Naive thymus-derived CD4-positive, alpha-beta T cell (primary cell): ENCODE data around the gene DTD1. TPM values are rescaled to one million over a fixed set of nuclear protein-coding genes. Genes with fewer than 3 reads are reported as not detected.

Experiments used
- ATAC-seq: fragments of 150-1000 bp; cut with Tn5 transposase; 2 replicates; pipeline ENCODE4 v1.10.0; 2021; ENCODE audit warnings: mild to moderate bottlenecking, moderate library complexity
- CTCF ChIA-PET: fragments of 350-600 bp; sonication (Branson Sonifier 250); formaldehyde crosslinking; loops from one replicate; lab custom pipeline; 2021; ENCODE audit warnings: antibody characterized with exemption; lab: Charles Lee
- POLR2A ChIA-PET: fragments of 350-600 bp; sonication (Branson Sonifier 250); formaldehyde crosslinking; loops from one replicate; lab custom pipeline; 2021; ENCODE audit warnings: antibody characterized with exemption, inconsistent platforms; lab: Charles Lee
- DNase-seq, 9 donors: peaks; one replicate each; pipeline versions ENCODE4 v3.0.0 to v3.0.0-alpha.2; 2020 to 2022; ENCODE audit warnings: mixed read lengths in 1 of 9
- H3K27ac ChIP-seq: one replicate; pipeline ENCODE4 v1.7.0; 2013; ENCODE audit warnings: mild to moderate bottlenecking, low read depth, low read length, moderate library complexity
- H3K27me3 ChIP-seq, 2 donors: one replicate each; pipeline ENCODE4 v1.7.0; 2013; ENCODE audit warnings: low read length in 2 of 2, mild to moderate bottlenecking in 2 of 2, moderate library complexity in 2 of 2; ENCODE audit not compliant: control insufficient read depth in 2 of 2, insufficient read depth in 2 of 2
- H3K36me3 ChIP-seq, 3 experiments: 1 replicate in 2 of 3; 2 replicates in 1 of 3; pipeline ENCODE4 v1.7.0; 2013; ENCODE audit warnings: low read length in 3 of 3, mild to moderate bottlenecking in 3 of 3, moderate library complexity in 1 of 3; ENCODE audit not compliant: insufficient read depth in 3 of 3, control insufficient read depth in 2 of 3
- H3K4me1 ChIP-seq, 2 donors: one replicate each; pipeline ENCODE4 v1.7.0; 2013; ENCODE audit warnings: low read length in 2 of 2, mild to moderate bottlenecking in 2 of 2, moderate library complexity in 1 of 2; ENCODE audit not compliant: control insufficient read depth in 2 of 2, insufficient read depth in 2 of 2
- H3K4me3 ChIP-seq: 2 replicates; pipeline ENCODE4 v1.7.0; 2013; ENCODE audit warnings: mild to moderate bottlenecking, low read length
- H3K9me3 ChIP-seq, 3 experiments: 1 replicate in 2 of 3; 2 replicates in 1 of 3; pipeline ENCODE4 v1.7.0; 2013; ENCODE audit warnings: low read length in 3 of 3; ENCODE audit not compliant: control insufficient read depth in 2 of 3
- H3K27ac Mint-ChIP-seq, 9 donors: one replicate each; pipeline ENCODE4 v1.8.0; 2020 to 2022; ENCODE audit warnings: mixed read lengths in 9 of 9, mild to moderate bottlenecking in 8 of 9, moderate library complexity in 5 of 9, inconsistent platforms in 2 of 9
- H3K27me3 Mint-ChIP-seq, 5 donors: one replicate each; pipeline ENCODE4 v1.8.0; 2021 to 2022; ENCODE audit warnings: mixed read lengths in 5 of 5, mild to moderate bottlenecking in 1 of 5
- H3K36me3 Mint-ChIP-seq, 5 donors: one replicate each; pipeline ENCODE4 v1.8.0; 2020 to 2022; ENCODE audit warnings: mixed read lengths in 5 of 5, mild to moderate bottlenecking in 3 of 5, inconsistent platforms in 1 of 5
- H3K4me1 Mint-ChIP-seq, 7 donors: one replicate each; pipeline ENCODE4 v1.8.0; 2020 to 2022; ENCODE audit warnings: mixed read lengths in 7 of 7, mild to moderate bottlenecking in 3 of 7, inconsistent platforms in 1 of 7
- H3K4me3 Mint-ChIP-seq, 10 donors: one replicate each; pipeline ENCODE4 v1.8.0; 2020 to 2022; ENCODE audit warnings: mild to moderate bottlenecking in 10 of 10, mixed read lengths in 10 of 10, moderate library complexity in 6 of 10, inconsistent platforms in 2 of 10
- H3K9me3 Mint-ChIP-seq, 11 donors: one replicate each; pipeline ENCODE4 v1.8.0; 2020 to 2022; ENCODE audit warnings: mixed read lengths in 11 of 11, mild to moderate bottlenecking in 4 of 11, inconsistent platforms in 1 of 11, moderate library complexity in 1 of 11
- intact Hi-C, 2 donors: fragments of 100-400 bp; cut with micrococcal nuclease; formaldehyde crosslinking; loops; one replicate each; pipeline ENCODE4 v1.15.1; 2023
- polyA plus RNA-seq, 2 donors: library from polyadenylated mRNA; unstranded; fragments of 300-500 nt; fragmentation: Illumina TruSeq; gene quantifications; one replicate each; pipeline ENCODE4 v1.2.3, GENCODE V29; 2021
- total RNA-seq, 6 experiments: library from RNA in 5 of 6; stranded (reverse) in 5 of 6; gene quantifications; 1 replicate in 5 of 6; 2 replicates in 1 of 6; pipeline ENCODE4 v1.2.3 and lab custom pipeline; 2021 to 2026

Gene DTD1
- total and polyA plus RNA-seq, 7 experiments from 2014 or later, result 12.7 to 42.5 (median 16.6) TPM

GRCh38 chr20:18802012-18802634, 214.3 kb downstream of the DTD1 start:
- no peak overlapping the region for H3K4me3 ChIP-seq
- no peak overlapping the region for H3K27ac ChIP-seq
- Mint-ChIP-seq H3K36me3 (peaks cover 0 to 11% (median 4%) of the 10 kb centered on the region in 5 donors), H3K27ac (no peak overlapping the region), H3K9me3 (peaks cover 0 to 12% (median 2%) of the 10 kb centered on the region in 11 donors), H3K4me1 (peaks cover 0 to 25% (median 22%) of the 10 kb centered on the region in 7 donors), H3K27me3 (peaks cover 0 to 17% (median 3%) of the 10 kb centered on the region in 5 donors), H3K4me3 (no peak overlapping the region)
- no peaks in the 10 kb centered on the region for H3K9me3 ChIP-seq
- ATAC-seq (no peak), DNase-seq (no peak)
- H3K4me1 ChIP-seq, result peaks cover 0 to 16% of the 10 kb centered on the region in 2 donors
- intact Hi-C loops, result no loop called here
- POLR2A ChIA-PET, result interaction anchor here (0.5 kb wide), 1 partner anchor 228 kb away, joined by 3 read pairs; no protein-coding TSS in a partner anchor
- no peaks in the 10 kb centered on the region for H3K27me3 ChIP-seq
- no peaks in the 10 kb centered on the region for H3K36me3 ChIP-seq
- CTCF ChIA-PET, result no interaction called here

- Histone ChIP-seq H3K36me3 (no peaks in the 10 kb centered on the region), H3K27me3 (no peaks in the 10 kb centered on the region), H3K27ac (peak overlapping the region; percentile 9), H3K4me1 (peaks cover 0 to 16% of the 10 kb centered on the region in 2 donors), H3K9me3 (no peaks in the 10 kb centered on the region), H3K4me3 (no peak overlapping the region)
- ATAC-seq (peak; percentile 83), DNase-seq (peak in 7 of 9 donors; percentile 24 to 66 (median 48))
- CTCF ChIA-PET, result no interaction called here
- intact Hi-C loops, result loop anchor here in 1 of 2 donors (1.0 kb wide), 1 partner anchor 12 kb away; no protein-coding TSS in a partner anchor
- POLR2A ChIA-PET, result interaction anchor here (1.3 kb wide), 1 partner anchor 12 kb away, joined by 9 read pairs; no protein-coding TSS in a partner anchor
- Mint-ChIP-seq H3K9me3 (peaks cover 0 to 6% (median 2%) of the 10 kb centered on the region in 11 donors), H3K27me3 (peaks cover 0 to 9% (median 4%) of the 10 kb centered on the region in 5 donors), H3K4me3 (peak overlapping the region in 6 of 10 donors; percentile 1 to 50 (median 28)), H3K27ac (peak overlapping the region in 8 of 9 donors; percentile 74 to 91 (median 87)), H3K4me1 (peaks cover 0 to 25% (median 22%) of the 10 kb centered on the region in 7 donors), H3K36me3 (peaks cover 0 to 6% (median 0%) of the 10 kb centered on the region in 5 donors)
These were observed 218.0 kb downstream of the DTD1 start for GRCh38 chr20:18805881-18806280.

GRCh38 chr20:18808712-18809111, 220.9 kb downstream of the DTD1 start:
- Mint-ChIP-seq H3K27ac (no peak overlapping the region), H3K27me3 (peaks cover 2 to 13% (median 5%) of the 10 kb centered on the region in 5 donors), H3K36me3 (peaks cover 0 to 6% (median 0%) of the 10 kb centered on the region in 5 donors), H3K4me3 (no peak overlapping the region), H3K9me3 (peaks cover 0 to 6% (median 2%) of the 10 kb centered on the region in 11 donors), H3K4me1 (peaks cover 0 to 25% (median 22%) of the 10 kb centered on the region in 7 donors)
- no peak for ATAC-seq
- CTCF ChIA-PET, result no interaction called here
- no peak for DNase-seq
- POLR2A ChIA-PET, result interaction anchor here (1.0 kb wide), 1 partner anchor 14 kb away, joined by 4 read pairs; no protein-coding TSS in a partner anchor
- Histone ChIP-seq H3K4me1 (peaks cover 0 to 16% of the 10 kb centered on the region in 2 donors), H3K27ac (no peak overlapping the region), H3K27me3 (no peaks in the 10 kb centered on the region), H3K9me3 (no peaks in the 10 kb centered on the region), H3K4me3 (no peak overlapping the region), H3K36me3 (no peaks in the 10 kb centered on the region)
- intact Hi-C loops, result no loop called here

GRCh38 chr20:18811186-18811585, 223.3 kb downstream of the DTD1 start:
- POLR2A ChIA-PET, result no interaction called here

GRCh38 chr20:18811904-18812303, 224.1 kb downstream of the DTD1 start:
- Mint-ChIP-seq H3K9me3 (peaks cover 0 to 6% (median 0%) of the 10 kb centered on the region in 11 donors), H3K4me1 (peaks cover 0 to under 1% (median 0%) of the 10 kb centered on the region in 7 donors), H3K36me3 (peaks cover 0 to 6% (median 0%) of the 10 kb centered on the region in 5 donors), H3K27me3 (peaks cover 2 to 14% (median 5%) of the 10 kb centered on the region in 5 donors), H3K4me3 (no peak overlapping the region), H3K27ac (no peak overlapping the region)
- no peaks in the 10 kb centered on the region for H3K27me3 ChIP-seq
- CTCF ChIA-PET, result no interaction called here
- intact Hi-C loops, result no loop called here
- POLR2A ChIA-PET, result no interaction called here
- H3K9me3 ChIP-seq, result no peaks in the 10 kb centered on the region
- no peak for DNase-seq
- no peak overlapping the region for H3K27ac ChIP-seq
- no peaks in the 10 kb centered on the region for H3K36me3 ChIP-seq
- ATAC-seq, result no peak
- H3K4me3 ChIP-seq, result no peak overlapping the region
- H3K4me1 ChIP-seq, result no peaks in the 10 kb centered on the region

More at GRCh38 chr20:18811186-18811585, 223.3 kb downstream of the DTD1 start:
- Mint-ChIP-seq H3K36me3 (peaks cover 0 to 6% (median 0%) of the 10 kb centered on the region in 5 donors), H3K4me1 (peaks cover 0 to 8% (median 7%) of the 10 kb centered on the region in 7 donors), H3K9me3 (peaks cover 0 to 6% (median 0%) of the 10 kb centered on the region in 11 donors), H3K27me3 (peaks cover 2 to 14% (median 5%) of the 10 kb centered on the region in 5 donors), H3K27ac (no peak overlapping the region), H3K4me3 (no peak overlapping the region)
- ATAC-seq (no peak), DNase-seq (no peak)
- Histone ChIP-seq H3K4me1 (peaks cover 0 to 3% of the 10 kb centered on the region in 2 donors), H3K4me3 (no peak overlapping the region), H3K36me3 (no peaks in the 10 kb centered on the region), H3K27ac (no peak overlapping the region), H3K27me3 (no peaks in the 10 kb centered on the region), H3K9me3 (no peaks in the 10 kb centered on the region)
- CTCF ChIA-PET, result no interaction called here
- intact Hi-C loops, result no loop called here

- ChIA-PET POLR2A (no interaction called here), CTCF (no interaction called here)
- DNase-seq, result no peak
- Mint-ChIP-seq H3K9me3 (peaks cover 0 to under 1% (median 0%) of the 10 kb centered on the region in 11 donors), H3K27ac (no peak within 1 kb of the TSS), H3K4me1 (no peaks in the 10 kb centered on the region), H3K27me3 (peaks cover 2 to 14% (median 5%) of the 10 kb centered on the region in 5 donors), H3K36me3 (peaks cover 0 to under 1% (median 0%) of the 10 kb centered on the region in 5 donors), H3K4me3 (no peak within 1 kb of the TSS)
- no peak within 1 kb of the TSS for H3K27ac ChIP-seq
- intact Hi-C loops, result no loop called here
- no peaks in the 10 kb centered on the region for H3K36me3 ChIP-seq
- H3K4me3 ChIP-seq, result no peak within 1 kb of the TSS
- H3K27me3 ChIP-seq, result no peaks in the 10 kb centered on the region
- no peaks in the 10 kb centered on the region for H3K9me3 ChIP-seq
- H3K4me1 ChIP-seq, result no peaks in the 10 kb centered on the region
- ATAC-seq, result no peak
These were observed 225.6 kb downstream of the DTD1 start, which contains the start of gene SCP2D1 for GRCh38 chr20:18813483-18813882. SCP2D1 (plus strand) TSS chr20:18813783; CDS start chr20:18813816, 33 bp downstream.
